ENCODE data around the gene EPB41L4B.

Gene EPB41L4B

GRCh38 chr9:109319626-109320241 lies 1.1 kb downstream of the EPB41L4B start:
- Histone ChIP-seq H3K9ac (ENCODE audit: low read depth, low read length, poor library complexity, severe bottlenecking) (no peak overlapping the region), H3K4me2 (ENCODE audit: low read depth, low read length, poor library complexity, severe bottlenecking) (no peak overlapping the region)

GRCh38 chr9:109319017-109319625 lies 1.7 kb downstream of the EPB41L4B start:
- H2AFZ ChIP-seq (ENCODE audit: low read length) = no peak overlapping the region
- no peaks in the 10 kb centered on the region for H3K36me3 ChIP-seq (ENCODE audit: insufficient read depth, low read length)
- H3K4me1 ChIP-seq (ENCODE audit: insufficient read depth, low read length, poor library complexity, severe bottlenecking) = no peaks in the 10 kb centered on the region
- no peak overlapping the region for H3K4me3 ChIP-seq (ENCODE audit: low read length, poor library complexity, severe bottlenecking)
- H3K4me2 ChIP-seq (ENCODE audit: low read depth, low read length, poor library complexity, severe bottlenecking) = no peak overlapping the region
- H3K27me3 ChIP-seq (ENCODE audit: insufficient read depth, low read length, poor library complexity, severe bottlenecking) = no peaks in the 10 kb centered on the region
- no peaks in the 10 kb centered on the region for H3K9me3 ChIP-seq (ENCODE audit: insufficient read depth, low read depth, low read length)
- no peak overlapping the region for H3K9ac ChIP-seq (ENCODE audit: low read depth, low read length, poor library complexity, severe bottlenecking)
- no peaks in the 10 kb centered on the region for H4K20me1 ChIP-seq (ENCODE audit: insufficient read depth, low read length, poor library complexity, severe bottlenecking)
- no peaks in the 10 kb centered on the region for H3K79me2 ChIP-seq (ENCODE audit: insufficient read depth, low read length)
- TF ChIP-seq CTCF (conservative IDR thresholded peaks at IDR 0.05; ENCODE audit: low read length) (no peak), EZH2phosphoT487 (IDR thresholded peaks at IDR 0.05; ENCODE audit: borderline replicate concordance) (no peak)
- no peaks in the 10 kb centered on the region for H3K9me2 ChIP-seq (replicated peaks; ENCODE audit: low read depth, low read length)
- H3F3A ChIP-seq (ENCODE audit: low read depth) = no peaks in the 10 kb centered on the region

More at GRCh38 chr9:109319626-109320241, 1.1 kb downstream of the EPB41L4B start:
- Histone ChIP-seq H4K20me1 (ENCODE audit: insufficient read depth, low read length, poor library complexity, severe bottlenecking) (no peaks in the 10 kb centered on the region), H3K4me3 (ENCODE audit: low read length, poor library complexity, severe bottlenecking) (no peak overlapping the region), H2AFZ (ENCODE audit: low read length) (no peak overlapping the region), H3F3A (ENCODE audit: low read depth) (no peaks in the 10 kb centered on the region), H3K4me1 (ENCODE audit: insufficient read depth, low read length, poor library complexity, severe bottlenecking) (no peaks in the 10 kb centered on the region), H3K9me3 (ENCODE audit: insufficient read depth, low read depth, low read length) (no peaks in the 10 kb centered on the region), H3K9me2 (replicated peaks; ENCODE audit: low read depth, low read length) (no peaks in the 10 kb centered on the region), H3K36me3 (ENCODE audit: insufficient read depth, low read length) (no peaks in the 10 kb centered on the region), H3K27me3 (ENCODE audit: insufficient read depth, low read length, poor library complexity, severe bottlenecking) (no peaks in the 10 kb centered on the region), H3K79me2 (ENCODE audit: insufficient read depth, low read length) (no peaks in the 10 kb centered on the region)
- no peak for TF ChIP-seq CTCF (conservative IDR thresholded peaks at IDR 0.05; ENCODE audit: low read length)
- no peak for TF ChIP-seq EZH2phosphoT487 (IDR thresholded peaks at IDR 0.05; ENCODE audit: borderline replicate concordance)

- Histone ChIP-seq H3K36me3 (ENCODE audit: insufficient read depth, low read length) (no peaks in the 10 kb centered on the region), H3K79me2 (ENCODE audit: insufficient read depth, low read length) (no peaks in the 10 kb centered on the region), H3K4me2 (ENCODE audit: low read depth, low read length, poor library complexity, severe bottlenecking) (no peak overlapping the region), H3K9me3 (ENCODE audit: insufficient read depth, low read depth, low read length) (no peaks in the 10 kb centered on the region), H3K27me3 (ENCODE audit: insufficient read depth, low read length, poor library complexity, severe bottlenecking) (no peaks in the 10 kb centered on the region), H3K4me1 (ENCODE audit: insufficient read depth, low read length, poor library complexity, severe bottlenecking) (no peaks in the 10 kb centered on the region), H2AFZ (ENCODE audit: low read length) (no peak overlapping the region), H3F3A (ENCODE audit: low read depth) (no peaks in the 10 kb centered on the region), H3K9ac (ENCODE audit: low read depth, low read length, poor library complexity, severe bottlenecking) (no peak overlapping the region), H4K20me1 (ENCODE audit: insufficient read depth, low read length, poor library complexity, severe bottlenecking) (no peaks in the 10 kb centered on the region), H3K9me2 (replicated peaks; ENCODE audit: low read depth, low read length) (no peaks in the 10 kb centered on the region), H3K4me3 (ENCODE audit: low read length, poor library complexity, severe bottlenecking) (no peak overlapping the region)
- TF ChIP-seq CTCF (conservative IDR thresholded peaks at IDR 0.05; ENCODE audit: low read length) (no peak), EZH2phosphoT487 (IDR thresholded peaks at IDR 0.05; ENCODE audit: borderline replicate concordance) (no peak)
Observed at GRCh38 chr9:109317979-109318741, 2.7 kb downstream of the EPB41L4B start.
